Upper lobe of left lung (tissue), 6 donors: Measurements from ENCODE around the gene MARVELD2. TPM values are rescaled to one million over a fixed set of nuclear protein-coding genes. Genes with fewer than 3 reads are reported as not detected.
A peak's percentile ranks its signal among the peaks of the same experiment; 100 is the strongest.
"Not testable (repeated sequence)": the region's sequence is repeated elsewhere in the genome, so short reads cannot be mapped to it uniquely, and the experiment has no call there.

Experiments
- ATAC-seq, 2 donors: fragments of 200-7000 bp; cut with Tn5 transposase; one replicate each; pipeline ENCODE4 v1.9.1; 2022; ENCODE audit warnings: mild to moderate bottlenecking in 2 of 2, moderate library complexity in 2 of 2; ENCODE audit not compliant: low FRiP score in 2 of 2
- DNase-seq, 2 donors: peaks; one replicate each; pipeline ENCODE4 v3.0.0-alpha.2; 2019 to 2020
- H3K27ac ChIP-seq, 4 donors: fragments of 200-600 bp; sonication (generic); one replicate each; pipeline ENCODE4 v1.5.1; 2016 to 2019
- H3K27me3 ChIP-seq, 4 donors: fragments of 200-600 bp; sonication (generic); one replicate each; pipeline ENCODE4 v1.5.1; 2017 to 2019
- H3K36me3 ChIP-seq, 4 donors: fragments of 200-600 bp; sonication (generic); one replicate each; pipeline ENCODE4 v1.5.1; 2016 to 2019
- H3K4me1 ChIP-seq, 4 donors: fragments of 200-600 bp; sonication (generic); one replicate each; pipeline ENCODE4 v1.5.1; 2018 to 2019
- H3K4me3 ChIP-seq, 4 donors: fragments of 200-600 bp; sonication (generic); one replicate each; pipeline ENCODE4 v1.5.1; 2017 to 2019; ENCODE audit warnings: mild to moderate bottlenecking in 2 of 4, moderate library complexity in 1 of 4
- H3K9me3 ChIP-seq, 4 donors: fragments of 200-600 bp; sonication (generic); one replicate each; pipeline ENCODE4 v1.5.1; 2018 to 2019
- CTCF ChIP-seq, 6 experiments: fragments of 450-650 bp in 4 of 6; fragments of 200-600 bp in 2 of 6; sonication (generic) in 2 of 6; IDR thresholded peaks; one replicate each; pipeline ENCODE4 v1.5.1; 2016 to 2019; ENCODE audit warnings: antibody characterized with exemption in 6 of 6
- EP300 ChIP-seq, 4 donors: sonication (generic); formaldehyde crosslinking; IDR thresholded peaks; one replicate each; pipeline ENCODE4 v1.5.1; 2017; ENCODE audit warnings: antibody characterized with exemption in 4 of 4, control low read depth in 2 of 4
- POLR2A ChIP-seq, 4 donors: fragments of 450-650 bp; IDR thresholded peaks; one replicate each; pipeline ENCODE4 v1.5.1; 2016 to 2017; ENCODE audit warnings: antibody characterized with exemption in 4 of 4, mild to moderate bottlenecking in 2 of 4
- POLR2AphosphoS5 ChIP-seq, 2 donors: sonication (generic); formaldehyde crosslinking; IDR thresholded peaks; one replicate each; pipeline ENCODE4 v1.5.1; 2017; ENCODE audit warnings: antibody characterized with exemption in 2 of 2
- WGBS, 2 donors: methylation state at CpG; one replicate each; pipeline ENCODE4 v1.1.5; 2017 to 2018; 5-methylcytosine and 5-hydroxymethylcytosine counted together
- total RNA-seq, 6 donors: library from RNA; depleted of rRNA in 4 of 6; stranded (reverse); fragments of >200 nt in 4 of 6; gene quantifications; one replicate each; pipeline versions ENCODE4 v1.1.0 to v1.2.1, GENCODE V29; 2016 to 2021
- donor health status: DM: no; HTN: no; CAD: no; lungs with moderate emphysema.
- donor health status: DM: no; HTN: yes; CAD: no; lungs with severe emphysema.

MARVELD2 gene
- total RNA-seq: 10 to 100 TPM; 12.5 to 37.2 (median 25.7) TPM

DNA sequence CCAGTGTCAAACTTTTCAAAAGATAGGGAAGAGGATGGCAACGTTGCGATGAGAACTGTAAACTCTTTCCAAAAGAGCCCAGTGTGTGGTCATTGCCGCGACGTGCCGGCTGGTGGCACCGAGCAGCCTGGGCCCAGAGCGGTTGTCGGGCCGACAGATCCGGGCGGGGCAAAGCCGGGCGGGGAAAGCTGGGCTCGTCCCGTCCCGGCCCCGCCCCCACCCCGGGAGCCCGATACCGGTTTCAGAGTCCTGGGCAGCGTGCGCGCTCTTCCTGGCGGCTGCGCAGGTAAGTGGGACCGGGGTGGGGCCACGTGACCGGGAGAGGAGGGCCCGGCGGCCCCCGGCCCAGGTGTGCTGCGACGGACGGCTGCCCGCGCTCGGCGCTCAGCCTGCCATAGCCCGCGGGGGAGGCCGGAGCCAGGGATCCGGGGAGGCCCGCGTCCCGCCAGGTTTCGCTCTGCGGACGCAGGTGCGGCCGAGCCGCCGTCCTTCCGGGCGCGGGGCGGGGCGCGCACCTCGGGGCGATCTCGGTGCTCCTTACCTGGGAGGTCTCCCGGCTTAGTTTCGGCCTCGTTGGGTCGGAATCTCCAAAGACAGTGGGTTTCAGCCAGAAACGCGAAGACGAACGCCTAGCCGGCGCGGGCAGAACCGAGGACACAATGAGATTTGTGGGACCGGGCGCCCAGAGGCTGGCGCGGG is at the start of gene MARVELD2:
MARVELD2 (plus strand) TSS at position 232 of the 699 bp plus-strand sequence. CDS start 4,270 bp downstream, outside the sequence.
- DNase-seq (peak; percentile 95 to 96), ATAC-seq (peak; percentile 92 to 99)
- Histone ChIP-seq H3K9me3 (no peaks in the 10 kb centered on the region), H3K4me1 (peaks cover 0 to 18% (median 6%) of the 10 kb centered on the region in 4 donors), H3K36me3 (peaks cover 0 to 36% (median 6%) of the 10 kb centered on the region in 4 donors), H3K27me3 (no peaks in the 10 kb centered on the region), H3K27ac (peak within 1 kb of the TSS; percentile 88 to 92 (median 90)), H3K4me3 (peak within 1 kb of the TSS; percentile 52 to 80 (median 77))
- WGBS, 2 donors: 0 to 20% methylated on average over 12 to 39 of the region's 78 CpGs
- peak in 1 of 2 donors; percentile 59 for TF ChIP-seq POLR2AphosphoS5 (IDR thresholded peaks at IDR 0.05)
- peak in 3 of 4 donors; percentile 54 to 88 (median 62) for TF ChIP-seq POLR2A (IDR thresholded peaks at IDR 0.05)
- TF ChIP-seq EP300 (IDR thresholded peaks at IDR 0.05): no peak
- peak; percentile 37 to 79 (median 52) for TF ChIP-seq CTCF (IDR thresholded peaks at IDR 0.05)

GRCh38 chr5:69367697-69368279 is 47.1 kb upstream of the MARVELD2 start:
- Histone ChIP-seq H3K27ac (no peak overlapping the region), H3K27me3 (no peaks in the 10 kb centered on the region), H3K9me3 (no peaks in the 10 kb centered on the region), H3K36me3 (peaks cover 12 to 43% (median 25%) of the 10 kb centered on the region in 4 donors), H3K4me1 (peaks cover 22 to 33% (median 24%) of the 10 kb centered on the region in 4 donors), H3K4me3 (peak overlapping the region in 2 of 4 donors; percentile 64 to 87)
- DNase-seq (no peak), ATAC-seq (no peak)
- WGBS, 2 donors: 89 to 96% methylated on average over 11 of the region's 11 CpGs
- TF ChIP-seq CTCF (IDR thresholded peaks at IDR 0.05) (no peak), POLR2AphosphoS5 (IDR thresholded peaks at IDR 0.05) (no peak), EP300 (IDR thresholded peaks at IDR 0.05) (no peak), POLR2A (IDR thresholded peaks at IDR 0.05) (no peak)

DNA sequence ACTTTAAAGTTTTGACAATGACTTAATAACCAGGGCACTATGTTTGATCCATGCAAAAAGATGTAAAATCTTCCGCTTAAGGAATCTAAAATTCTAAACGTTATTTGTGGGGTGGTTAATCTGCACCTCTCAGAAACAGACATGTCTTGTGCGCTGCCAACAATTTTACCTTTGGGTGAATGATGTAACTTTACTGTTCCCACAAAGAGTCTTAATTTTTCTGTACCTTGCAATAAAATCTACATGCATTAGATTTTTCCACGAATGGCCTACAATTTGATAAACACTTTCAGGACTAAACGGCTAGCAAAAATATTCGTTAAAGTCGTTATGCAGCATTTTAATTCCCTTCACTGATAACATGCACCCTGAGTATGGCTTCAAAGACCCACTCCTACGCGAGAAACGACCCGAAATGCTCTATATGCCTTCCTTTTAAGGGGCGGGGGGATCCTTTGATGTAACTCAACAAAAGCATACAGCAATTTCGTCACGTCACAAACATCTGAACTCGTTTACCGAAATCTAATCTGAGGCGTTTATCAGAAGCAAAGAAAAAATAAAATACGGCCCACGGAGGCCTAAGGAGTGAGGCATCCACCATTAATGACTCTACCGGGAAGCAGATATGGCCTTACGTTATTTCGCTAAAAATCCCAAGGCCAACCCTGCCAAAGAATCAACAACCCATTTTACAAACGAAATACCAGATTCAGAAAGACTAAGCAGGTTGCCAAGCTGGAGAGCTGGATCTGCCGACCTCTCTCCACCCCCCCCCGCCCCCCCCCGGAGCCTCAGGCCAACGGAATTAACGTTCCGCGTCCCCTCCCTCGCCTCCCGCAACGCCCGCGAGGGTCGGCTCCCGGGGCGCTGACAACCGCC is 46.2 kb upstream of the MARVELD2 start:
- ATAC-seq (peak in 1 of 2 donors; percentile 77), DNase-seq (no peak)
- H3K9me3 ChIP-seq: no peaks in the 10 kb centered on the region
- H3K27me3 ChIP-seq: no peaks in the 10 kb centered on the region
- H3K4me3 ChIP-seq: peak overlapping the region; percentile 64 to 98 (median 86)
- peak overlapping the region; percentile 96 to 99 (median 98) for H3K27ac ChIP-seq
- peaks cover 12 to 33% (median 21%) of the 10 kb centered on the region in 4 donors for H3K36me3 ChIP-seq
- peaks cover 22 to 33% (median 24%) of the 10 kb centered on the region in 4 donors for H3K4me1 ChIP-seq
- no peak for TF ChIP-seq CTCF (IDR thresholded peaks at IDR 0.05)
- WGBS, 2 donors: 3 to 5% methylated on average over 24 of the region's 39 CpGs

- TF ChIP-seq CTCF (IDR thresholded peaks at IDR 0.05) (peak in 3 of 6 experiments; percentile 21 to 34 (median 26)), EP300 (IDR thresholded peaks at IDR 0.05) (no peak), POLR2AphosphoS5 (IDR thresholded peaks at IDR 0.05) (peak; percentile 72 to 87), POLR2A (IDR thresholded peaks at IDR 0.05) (peak; percentile 6 to 87 (median 76))
- H3K36me3 ChIP-seq: peaks cover 12 to 29% (median 19%) of the 10 kb centered on the region in 4 donors
- no peaks in the 10 kb centered on the region for H3K27me3 ChIP-seq
- no peaks in the 10 kb centered on the region for H3K9me3 ChIP-seq
- peak; percentile 99 for ATAC-seq
- peak within 1 kb of the TSS; percentile 96 to 99 (median 98) for H3K27ac ChIP-seq
- WGBS, 2 donors: 0% methylated on average over 11 to 42 of the region's 66 CpGs
- DNase-seq: peak; percentile 95 to 97
- H3K4me3 ChIP-seq: peak within 1 kb of the TSS; percentile 64 to 98 (median 86)
- peaks cover 22 to 33% (median 24%) of the 10 kb centered on the region in 4 donors for H3K4me1 ChIP-seq
Measured at GRCh38 chr5:69369340-69370121, 45.4 kb upstream of the MARVELD2 start, which contains the start of the genes AK6, RAD17 and TAF9. Gene AK6, minus strand, starts transcription at chr5:69369520. Its CDS starts 30 bp downstream, at chr5:69369490. Gene RAD17, plus strand, starts transcription at chr5:69369818. Its CDS starts 2,391 bp downstream, at chr5:69372209. Gene TAF9, minus strand, starts transcription at chr5:69369520. Its CDS starts 3,783 bp downstream, at chr5:69365737.

GRCh38 chr5:69370335-69370734 is 44.6 kb upstream of the MARVELD2 start:
- peak overlapping the region; percentile 64 to 98 (median 86) for H3K4me3 ChIP-seq
- WGBS, 2 donors: 1 to 2% methylated on average over 16 of the region's 16 CpGs
- ATAC-seq, DNase-seq, H3K27me3 ChIP-seq, H3K9me3 ChIP-seq: not testable (repeated sequence)
- H3K4me1 ChIP-seq: peaks cover 22 to 33% (median 24%) of the 10 kb centered on the region in 4 donors
- peaks cover 9 to 29% (median 15%) of the 10 kb centered on the region in 4 donors for H3K36me3 ChIP-seq
- peak overlapping the region in 3 of 4 donors; percentile 96 to 99 (median 98) for H3K27ac ChIP-seq
